Activated naive CD4-positive, alpha-beta T cell treated with anti-CD3 and anti-CD28 coated beads, Interleukin-2, amount 50 U/mL, for 24 hours (primary cell): ENCODE measurements around the gene PDP2.
A peak's percentile ranks its signal among the peaks of the same experiment; 100 is the strongest.

ENCODE experiments used
- H3K27ac Mint-ChIP-seq: one replicate; pipeline ENCODE4 v1.8.0; 2021; ENCODE audit warnings: mild to moderate bottlenecking, mixed read lengths
- H3K27me3 Mint-ChIP-seq: one replicate; pipeline ENCODE4 v1.8.0; 2021; ENCODE audit warnings: mixed read lengths
- H3K36me3 Mint-ChIP-seq: one replicate; pipeline ENCODE4 v1.8.0; 2021; ENCODE audit warnings: mixed read lengths
- H3K4me1 Mint-ChIP-seq: one replicate; pipeline ENCODE4 v1.8.0; 2021; ENCODE audit warnings: mixed read lengths
- H3K4me3 Mint-ChIP-seq: one replicate; pipeline ENCODE4 v1.8.0; 2021; ENCODE audit warnings: mild to moderate bottlenecking, mixed read lengths
- H3K9me3 Mint-ChIP-seq: one replicate; pipeline ENCODE4 v1.8.0; 2021; ENCODE audit warnings: mixed read lengths

PDP2 gene

DNA sequence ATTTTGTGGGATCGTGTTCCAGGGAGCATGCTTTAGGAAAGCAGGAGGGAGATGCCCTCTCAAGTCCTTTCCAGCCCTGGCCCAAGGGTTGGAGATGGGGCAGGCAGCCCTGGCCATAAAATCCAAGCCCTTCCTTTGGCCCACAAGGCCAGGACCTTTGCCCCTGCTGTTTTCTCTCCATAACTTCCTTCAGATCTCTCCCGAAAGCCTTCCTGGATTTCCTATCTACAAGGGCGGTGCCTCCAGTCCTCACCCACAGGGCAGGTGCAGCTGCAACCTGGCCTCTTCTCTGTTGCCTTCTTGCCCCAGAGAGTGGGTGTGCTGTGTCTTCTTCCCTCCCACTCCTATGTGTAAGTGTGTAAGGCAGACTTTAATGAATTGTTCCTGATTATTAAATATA lies 8.5 kb upstream of the PDP2 start:
- H3K27me3 Mint-ChIP-seq, result no peaks in the 10 kb centered on the region
- H3K4me3 Mint-ChIP-seq, result no peak overlapping the region
- H3K4me1 Mint-ChIP-seq, result peaks cover 33% of the 10 kb centered on the region
- no peaks in the 10 kb centered on the region for H3K9me3 Mint-ChIP-seq
- H3K27ac Mint-ChIP-seq, result no peak overlapping the region
- no peaks in the 10 kb centered on the region for H3K36me3 Mint-ChIP-seq

DNA sequence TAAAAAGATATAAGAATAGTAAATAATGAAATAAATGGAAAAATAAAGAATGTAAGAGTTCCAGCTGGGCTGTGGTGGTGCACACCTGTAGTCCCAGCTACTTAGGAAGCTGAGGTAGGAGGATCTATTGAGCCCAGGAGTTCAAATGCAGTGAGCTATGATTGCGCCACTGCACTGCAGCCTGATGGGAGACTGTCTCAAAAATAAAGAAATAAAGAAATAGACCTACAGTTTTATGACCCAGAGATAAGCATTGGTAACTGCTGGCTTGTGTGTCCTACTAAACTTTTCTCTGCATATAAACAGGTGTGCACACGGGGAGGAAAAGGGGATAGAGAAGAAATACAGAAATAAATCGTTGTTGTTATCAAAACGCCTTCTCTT lies 7.8 kb upstream of the PDP2 start:
- no peaks in the 10 kb centered on the region for H3K27me3 Mint-ChIP-seq
- no peak overlapping the region for H3K27ac Mint-ChIP-seq
- peaks cover 33% of the 10 kb centered on the region for H3K4me1 Mint-ChIP-seq
- no peaks in the 10 kb centered on the region for H3K9me3 Mint-ChIP-seq
- H3K36me3 Mint-ChIP-seq, result no peaks in the 10 kb centered on the region
- H3K4me3 Mint-ChIP-seq, result peak overlapping the region; percentile 51

DNA sequence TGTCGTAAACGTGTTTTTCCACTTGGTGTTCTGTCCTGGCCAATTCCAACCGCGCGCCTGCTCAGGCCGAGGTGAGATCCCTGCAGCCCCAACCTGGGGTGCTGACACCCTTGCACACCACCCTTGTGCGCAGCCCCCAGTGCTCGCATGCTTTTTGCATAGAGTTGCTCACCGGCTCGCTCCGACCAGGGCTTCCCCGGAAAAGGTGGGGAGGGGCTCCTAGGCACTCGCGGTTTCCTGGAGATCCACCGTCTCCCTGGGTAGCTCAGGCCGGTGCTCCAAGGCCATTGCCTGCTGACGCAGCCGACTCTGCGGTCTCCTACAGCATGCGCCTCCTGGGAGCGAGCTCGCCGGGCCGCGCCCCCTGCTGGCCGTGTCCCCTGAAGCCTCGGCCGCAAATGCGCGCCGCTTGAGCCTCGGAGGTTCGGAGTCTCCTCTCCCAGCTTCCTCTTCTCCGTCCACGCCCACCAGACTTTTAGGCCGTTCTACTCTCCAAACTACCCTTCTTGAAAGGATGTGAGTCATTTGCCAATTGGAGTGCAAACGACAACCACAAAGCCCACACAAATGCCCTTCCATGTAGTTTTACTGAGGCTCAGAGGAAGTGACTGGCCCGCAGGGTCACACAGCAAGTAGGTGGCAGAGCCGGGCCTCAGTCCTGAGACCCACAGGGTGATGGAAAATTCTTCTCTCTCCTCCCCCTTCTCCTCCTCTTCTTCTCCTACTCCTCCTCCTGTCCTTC lies 7.2 kb upstream of the PDP2 start:
- no peaks in the 10 kb centered on the region for H3K36me3 Mint-ChIP-seq
- peak overlapping the region; percentile 51 for H3K4me3 Mint-ChIP-seq
- H3K9me3 Mint-ChIP-seq, result no peaks in the 10 kb centered on the region
- H3K27ac Mint-ChIP-seq, result peak overlapping the region; percentile 69
- no peaks in the 10 kb centered on the region for H3K27me3 Mint-ChIP-seq
- peaks cover 34% of the 10 kb centered on the region for H3K4me1 Mint-ChIP-seq

DNA sequence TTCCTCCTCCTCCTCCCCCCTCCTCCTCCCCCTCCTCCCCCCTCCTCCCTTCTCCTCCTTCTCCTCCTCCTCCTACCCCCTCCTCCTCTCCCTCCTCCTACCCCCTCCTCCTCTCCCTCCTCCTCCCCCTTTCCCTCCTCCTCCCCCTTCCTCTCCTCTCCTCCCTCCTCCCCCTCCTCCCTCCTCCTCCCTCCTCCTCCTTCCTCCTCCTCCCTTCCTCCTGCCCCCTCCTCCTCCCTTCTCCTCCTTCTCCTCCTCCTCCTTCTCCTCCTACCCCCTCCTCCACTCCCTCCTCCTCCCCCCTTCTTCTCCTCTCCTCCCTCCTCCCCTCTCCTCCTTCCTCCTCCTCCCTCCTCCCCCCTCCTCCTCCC lies 6.6 kb upstream of the PDP2 start:
- Mint-ChIP-seq H3K27ac (no peak overlapping the region), H3K9me3 (no peaks in the 10 kb centered on the region), H3K4me1 (peaks cover 39% of the 10 kb centered on the region), H3K27me3 (no peaks in the 10 kb centered on the region), H3K4me3 (peak overlapping the region; percentile 57), H3K36me3 (no peaks in the 10 kb centered on the region)

DNA sequence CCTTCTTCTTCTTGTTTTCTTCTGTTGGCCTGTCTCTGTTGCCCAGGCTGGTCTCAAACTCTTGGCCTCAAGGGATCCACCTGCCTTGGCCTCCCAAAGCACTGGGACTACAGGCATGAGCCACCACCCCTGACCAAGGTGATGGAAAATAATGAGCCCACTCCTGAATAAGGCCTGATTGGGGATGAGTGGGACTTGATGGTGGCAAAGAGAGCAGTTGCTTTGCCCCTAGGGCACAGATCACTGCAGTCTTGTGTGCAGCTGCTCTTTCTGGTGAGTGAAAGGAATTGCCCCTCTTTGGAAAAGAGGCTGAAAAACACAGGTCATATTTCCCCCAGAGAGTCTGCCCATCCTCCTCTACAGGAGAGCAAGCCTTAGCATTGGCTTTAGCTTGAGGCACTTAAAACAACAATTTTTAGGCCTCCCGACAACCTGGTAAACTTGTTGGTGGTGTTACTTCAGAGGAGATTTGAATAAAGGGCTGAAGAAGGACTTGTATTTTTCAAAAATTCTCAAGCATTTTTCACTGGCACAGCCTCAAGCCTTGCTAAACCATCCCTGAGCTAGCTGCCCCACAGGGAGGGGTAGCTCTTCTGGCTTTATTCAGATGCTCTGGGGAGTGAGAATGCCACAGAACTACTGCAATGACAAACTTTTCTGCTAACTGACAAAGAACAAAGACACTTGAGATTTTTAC lies 6.1 kb upstream of the PDP2 start:
- no peaks in the 10 kb centered on the region for H3K27me3 Mint-ChIP-seq
- no peaks in the 10 kb centered on the region for H3K36me3 Mint-ChIP-seq
- no peaks in the 10 kb centered on the region for H3K9me3 Mint-ChIP-seq
- H3K4me1 Mint-ChIP-seq, result peaks cover 40% of the 10 kb centered on the region
- peak overlapping the region; percentile 57 for H3K4me3 Mint-ChIP-seq
- peak overlapping the region; percentile 47 for H3K27ac Mint-ChIP-seq

DNA sequence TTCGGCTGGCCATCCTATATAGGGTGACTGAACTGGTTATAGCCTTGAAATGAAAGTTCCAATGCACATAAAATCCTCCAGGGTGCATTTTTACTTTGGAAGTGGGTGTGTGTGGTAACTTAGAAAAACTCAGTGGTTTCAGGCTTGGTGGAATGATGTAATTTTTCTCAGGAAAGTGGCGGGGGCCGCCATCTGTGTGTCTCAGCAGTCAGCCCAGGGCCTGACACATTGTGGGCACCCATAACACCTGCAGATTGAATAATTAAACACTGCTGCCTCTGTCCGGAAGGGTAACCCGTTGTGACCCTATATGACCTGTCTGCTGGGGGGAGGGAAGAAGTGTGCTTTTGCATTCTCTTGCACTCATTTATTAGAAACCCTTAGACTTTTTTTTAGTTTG lies 2.2 kb upstream of the PDP2 start:
- peaks cover 53% of the 10 kb centered on the region for H3K4me1 Mint-ChIP-seq
- H3K36me3 Mint-ChIP-seq, result peaks cover 2% of the 10 kb centered on the region
- no peaks in the 10 kb centered on the region for H3K27me3 Mint-ChIP-seq
- peak overlapping the region; percentile 65 for H3K4me3 Mint-ChIP-seq
- H3K9me3 Mint-ChIP-seq, result no peaks in the 10 kb centered on the region
- peak overlapping the region; percentile 81 for H3K27ac Mint-ChIP-seq

DNA sequence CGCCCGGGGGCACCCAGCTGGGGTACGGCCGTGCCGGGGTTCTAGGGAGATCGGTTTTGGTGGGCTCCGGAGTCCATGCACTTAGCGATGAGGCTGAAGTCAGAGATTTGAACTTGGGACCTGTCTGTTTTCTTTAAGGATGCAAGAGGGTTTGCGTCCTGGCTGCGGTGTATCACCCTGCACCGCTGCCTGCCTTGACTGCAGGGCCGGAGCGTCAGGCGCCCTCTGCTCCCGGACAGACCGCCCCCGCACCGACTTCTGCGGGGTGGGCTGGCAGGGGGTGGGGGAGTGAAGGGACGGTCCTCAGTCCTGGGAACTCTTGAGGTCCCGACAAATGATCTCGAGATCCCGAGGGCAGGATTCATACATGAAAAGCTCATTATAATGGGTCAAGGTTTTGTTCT lies 701 bp downstream of the PDP2 start:
- H3K36me3 Mint-ChIP-seq, result peaks cover 5% of the 10 kb centered on the region
- no peaks in the 10 kb centered on the region for H3K9me3 Mint-ChIP-seq
- H3K27me3 Mint-ChIP-seq, result no peaks in the 10 kb centered on the region
- peaks cover 57% of the 10 kb centered on the region for H3K4me1 Mint-ChIP-seq
- peak overlapping the region; percentile 81 for H3K4me3 Mint-ChIP-seq
- H3K27ac Mint-ChIP-seq, result no peak overlapping the region

DNA sequence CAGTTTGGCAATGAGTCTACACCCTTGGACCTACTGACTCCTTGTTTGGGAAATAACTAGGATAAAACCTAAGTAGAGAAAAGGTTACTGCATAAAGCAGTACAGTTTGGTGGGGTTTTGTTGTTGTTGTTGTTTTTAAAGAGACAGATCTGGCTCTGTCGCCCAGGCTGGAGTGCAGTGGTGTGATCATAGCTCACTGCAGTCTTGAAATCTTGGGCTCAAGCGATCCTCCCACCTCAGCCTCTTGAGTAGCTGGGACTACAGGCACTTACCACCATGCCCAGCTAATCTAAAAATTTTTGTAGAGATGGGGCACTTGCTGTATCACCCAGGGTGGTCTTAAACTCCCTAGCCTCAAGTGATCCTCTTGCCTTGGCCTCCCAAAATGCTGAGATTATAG lies 1.2 kb downstream of the PDP2 start:
- H3K4me3 Mint-ChIP-seq, result peak overlapping the region; percentile 81
- no peaks in the 10 kb centered on the region for H3K9me3 Mint-ChIP-seq
- H3K36me3 Mint-ChIP-seq, result peaks cover 5% of the 10 kb centered on the region
- H3K27me3 Mint-ChIP-seq, result no peaks in the 10 kb centered on the region
- peaks cover 57% of the 10 kb centered on the region for H3K4me1 Mint-ChIP-seq
- no peak overlapping the region for H3K27ac Mint-ChIP-seq

DNA sequence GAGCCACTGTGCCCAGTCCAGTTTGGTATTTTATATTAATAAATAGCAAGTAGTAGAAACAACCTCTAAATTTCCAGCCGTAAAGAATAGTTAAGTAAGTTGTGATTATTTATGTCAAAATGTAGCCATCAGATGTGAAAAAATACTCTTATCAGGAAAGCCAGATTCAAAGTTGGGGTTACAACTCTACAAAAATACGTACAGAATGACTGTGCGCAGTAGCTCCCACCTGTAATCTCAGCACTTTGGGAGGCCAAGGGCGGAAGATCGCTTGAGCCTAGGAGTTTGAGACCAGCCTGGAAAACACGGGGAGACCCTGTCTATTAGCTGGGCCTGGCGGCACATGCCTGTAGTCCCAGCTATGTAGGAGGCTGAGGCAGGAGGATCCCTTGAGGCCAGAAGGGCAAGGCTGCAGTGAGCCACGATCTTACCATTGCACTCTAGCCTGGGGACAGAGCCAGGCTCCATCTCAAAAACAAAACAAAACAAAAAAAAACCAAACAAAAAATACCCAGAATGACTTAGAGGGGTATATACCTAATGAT lies 1.7 kb downstream of the PDP2 start:
- Mint-ChIP-seq H3K4me1 (peaks cover 58% of the 10 kb centered on the region), H3K27ac (no peak overlapping the region), H3K9me3 (no peaks in the 10 kb centered on the region), H3K27me3 (no peaks in the 10 kb centered on the region), H3K36me3 (peaks cover 5% of the 10 kb centered on the region), H3K4me3 (peak overlapping the region; percentile 81)

DNA sequence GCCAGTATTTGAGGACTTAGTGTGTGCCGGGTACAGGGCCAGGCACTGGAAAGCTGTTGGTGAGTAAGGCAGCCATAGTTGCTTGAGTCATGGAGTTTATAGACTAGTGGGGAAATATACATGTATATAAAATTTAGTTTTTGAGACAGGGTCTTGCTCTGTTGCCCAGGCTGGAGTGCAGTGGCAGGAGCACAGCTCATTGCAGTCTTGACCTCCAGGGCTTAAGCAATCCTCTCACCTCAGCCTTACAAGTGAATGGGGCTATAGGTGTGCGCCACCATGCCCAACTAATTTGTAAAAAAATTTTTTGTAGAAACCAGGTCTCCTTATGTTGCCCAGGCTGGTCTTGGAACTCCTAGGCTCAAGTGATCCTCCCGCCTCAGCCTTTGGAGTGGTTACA lies 2.4 kb downstream of the PDP2 start:
- no peaks in the 10 kb centered on the region for H3K9me3 Mint-ChIP-seq
- no peaks in the 10 kb centered on the region for H3K27me3 Mint-ChIP-seq
- no peak overlapping the region for H3K27ac Mint-ChIP-seq
- peaks cover 5% of the 10 kb centered on the region for H3K36me3 Mint-ChIP-seq
- H3K4me3 Mint-ChIP-seq, result peak overlapping the region; percentile 81
- peaks cover 57% of the 10 kb centered on the region for H3K4me1 Mint-ChIP-seq

DNA sequence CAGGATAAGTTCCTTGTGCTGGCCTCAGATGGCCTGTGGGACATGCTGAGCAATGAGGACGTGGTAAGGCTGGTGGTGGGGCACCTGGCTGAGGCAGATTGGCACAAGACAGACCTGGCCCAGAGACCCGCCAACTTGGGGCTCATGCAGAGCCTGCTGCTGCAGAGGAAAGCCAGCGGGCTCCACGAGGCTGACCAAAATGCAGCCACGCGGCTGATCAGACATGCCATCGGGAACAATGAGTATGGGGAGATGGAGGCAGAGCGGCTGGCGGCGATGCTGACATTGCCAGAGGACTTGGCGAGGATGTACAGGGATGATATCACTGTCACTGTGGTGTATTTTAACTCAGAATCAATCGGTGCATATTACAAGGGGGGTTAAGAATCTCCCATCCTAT lies 5.2 kb downstream of the PDP2 start:
- peaks cover 3% of the 10 kb centered on the region for H3K36me3 Mint-ChIP-seq
- H3K27ac Mint-ChIP-seq, result no peak overlapping the region
- no peaks in the 10 kb centered on the region for H3K27me3 Mint-ChIP-seq
- no peaks in the 10 kb centered on the region for H3K9me3 Mint-ChIP-seq
- peaks cover 43% of the 10 kb centered on the region for H3K4me1 Mint-ChIP-seq
- no peak overlapping the region for H3K4me3 Mint-ChIP-seq

DNA sequence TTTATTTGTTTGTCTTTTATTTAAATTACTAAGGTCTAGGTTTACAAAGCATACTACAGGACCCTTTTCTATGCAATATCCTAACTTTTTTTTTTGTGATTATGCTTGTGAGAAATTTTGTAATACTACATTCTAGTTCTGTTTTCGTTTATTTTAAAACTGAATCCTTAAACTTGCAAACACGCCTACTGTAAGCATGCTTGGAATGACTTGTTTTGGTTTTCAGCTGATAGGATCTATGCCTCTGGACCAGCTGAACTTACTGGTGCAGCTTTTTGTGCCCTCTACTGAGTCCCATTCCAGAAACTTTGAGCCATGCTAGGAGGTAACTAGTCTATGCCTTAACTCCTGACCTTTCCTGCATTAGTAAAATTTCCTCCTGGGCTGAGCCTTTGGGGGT lies 6.0 kb downstream of the PDP2 start:
- H3K4me1 Mint-ChIP-seq, result peaks cover 43% of the 10 kb centered on the region
- H3K27me3 Mint-ChIP-seq, result no peaks in the 10 kb centered on the region
- no peak overlapping the region for H3K4me3 Mint-ChIP-seq
- H3K9me3 Mint-ChIP-seq, result no peaks in the 10 kb centered on the region
- H3K36me3 Mint-ChIP-seq, result peaks cover 3% of the 10 kb centered on the region
- H3K27ac Mint-ChIP-seq, result no peak overlapping the region

DNA sequence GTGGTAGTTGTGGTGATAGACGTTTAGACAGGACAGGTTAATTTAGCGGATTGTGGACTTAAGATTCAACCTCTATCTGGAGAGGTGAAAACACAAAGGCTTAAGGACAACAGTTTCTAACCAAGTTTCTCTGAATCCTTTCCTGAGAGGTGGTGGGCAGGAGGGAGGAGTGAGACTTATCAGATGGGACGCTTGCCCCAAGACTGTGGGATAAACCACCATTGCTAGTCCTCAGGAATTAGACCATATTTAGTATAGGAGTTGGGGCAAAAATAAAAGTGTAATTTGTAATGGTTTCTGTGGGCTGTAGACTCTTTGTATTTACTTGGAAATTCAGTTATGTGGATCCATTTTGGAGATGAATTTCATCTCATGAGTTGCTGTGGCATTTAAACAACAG lies 6.6 kb downstream of the PDP2 start:
- H3K9me3 Mint-ChIP-seq, result no peaks in the 10 kb centered on the region
- H3K27ac Mint-ChIP-seq, result no peak overlapping the region
- peaks cover 39% of the 10 kb centered on the region for H3K4me1 Mint-ChIP-seq
- no peaks in the 10 kb centered on the region for H3K27me3 Mint-ChIP-seq
- H3K4me3 Mint-ChIP-seq, result no peak overlapping the region
- peaks cover 3% of the 10 kb centered on the region for H3K36me3 Mint-ChIP-seq

DNA sequence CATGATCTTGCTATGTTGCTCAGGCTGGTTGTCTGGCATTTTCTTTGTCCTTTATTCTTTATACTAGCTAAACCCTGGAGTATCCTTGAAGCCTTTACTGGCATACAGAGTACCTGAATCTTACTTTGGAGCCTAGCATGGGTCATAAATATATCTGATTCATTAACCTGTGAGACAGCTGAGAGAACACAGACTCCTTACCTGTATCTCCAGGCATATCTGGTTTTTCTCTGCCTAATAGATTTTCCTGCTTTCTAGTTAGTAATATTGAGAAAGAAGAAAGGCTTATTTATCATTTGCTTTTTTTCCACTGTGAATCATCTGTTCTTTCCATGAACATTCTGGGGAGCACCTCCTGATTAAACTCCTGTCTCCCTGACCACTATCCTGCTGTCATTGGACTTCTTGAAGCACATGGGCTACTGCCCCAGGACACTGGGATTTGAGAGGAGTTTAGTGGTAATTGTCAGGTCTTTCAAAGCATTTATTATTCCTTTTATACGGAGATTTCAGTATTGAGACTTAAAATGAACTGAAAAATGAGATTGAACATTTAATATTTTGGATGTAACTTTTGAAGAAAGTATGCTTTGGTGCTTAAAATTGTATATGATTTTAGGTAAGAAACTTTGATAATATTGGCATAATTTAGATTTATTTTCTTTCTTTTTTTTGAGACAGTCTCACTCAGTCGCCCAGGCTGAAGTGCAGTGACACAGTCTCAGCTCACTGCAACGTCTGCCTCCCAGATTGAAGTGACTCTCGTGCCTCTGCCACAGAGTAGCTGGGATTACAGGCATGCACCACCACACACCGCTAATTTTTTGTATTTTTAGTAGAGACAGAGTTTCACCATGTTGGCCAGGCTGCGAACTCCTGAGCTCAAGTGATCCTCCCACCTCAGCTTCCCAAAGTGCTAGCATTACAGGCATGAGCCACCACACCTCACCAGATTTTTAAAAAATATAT lies 8.6 kb downstream of the PDP2 start:
- no peaks in the 10 kb centered on the region for H3K9me3 Mint-ChIP-seq
- H3K27me3 Mint-ChIP-seq, result no peaks in the 10 kb centered on the region
- no peak overlapping the region for H3K27ac Mint-ChIP-seq
- peaks cover 38% of the 10 kb centered on the region for H3K4me1 Mint-ChIP-seq
- no peak overlapping the region for H3K4me3 Mint-ChIP-seq
- H3K36me3 Mint-ChIP-seq, result peaks cover 3% of the 10 kb centered on the region

DNA sequence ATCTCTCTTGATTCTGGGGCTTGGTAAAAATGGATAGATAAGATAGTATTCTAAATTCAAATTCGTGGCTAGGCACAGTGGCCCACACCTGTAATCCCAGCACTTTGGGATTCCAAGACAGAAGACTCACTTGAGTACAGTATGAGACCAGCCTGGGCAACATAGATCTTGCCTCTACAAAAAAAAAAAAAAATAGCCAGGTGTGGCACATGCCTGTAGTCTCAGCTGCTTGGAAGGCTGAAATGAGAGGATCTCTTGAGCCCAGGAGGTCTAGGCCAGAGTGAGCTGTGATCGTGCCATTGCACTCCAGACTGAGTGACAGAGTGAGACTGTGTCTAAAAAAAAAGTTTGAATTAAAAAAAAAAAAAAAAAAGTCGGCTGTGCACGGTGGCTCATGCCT lies 9.3 kb downstream of the PDP2 start:
- H3K4me3 Mint-ChIP-seq, result no peak overlapping the region
- H3K4me1 Mint-ChIP-seq, result peaks cover 33% of the 10 kb centered on the region
- no peaks in the 10 kb centered on the region for H3K27me3 Mint-ChIP-seq
- no peaks in the 10 kb centered on the region for H3K9me3 Mint-ChIP-seq
- H3K36me3 Mint-ChIP-seq, result peaks cover 3% of the 10 kb centered on the region
- H3K27ac Mint-ChIP-seq, result no peak overlapping the region
